ENCODE results near the gene YIPF6.
"Not testable (repeated sequence)": the region's sequence is repeated elsewhere in the genome, so short reads cannot be mapped to it uniquely, and the experiment has no call there.

The YIPF6 gene

DNA sequence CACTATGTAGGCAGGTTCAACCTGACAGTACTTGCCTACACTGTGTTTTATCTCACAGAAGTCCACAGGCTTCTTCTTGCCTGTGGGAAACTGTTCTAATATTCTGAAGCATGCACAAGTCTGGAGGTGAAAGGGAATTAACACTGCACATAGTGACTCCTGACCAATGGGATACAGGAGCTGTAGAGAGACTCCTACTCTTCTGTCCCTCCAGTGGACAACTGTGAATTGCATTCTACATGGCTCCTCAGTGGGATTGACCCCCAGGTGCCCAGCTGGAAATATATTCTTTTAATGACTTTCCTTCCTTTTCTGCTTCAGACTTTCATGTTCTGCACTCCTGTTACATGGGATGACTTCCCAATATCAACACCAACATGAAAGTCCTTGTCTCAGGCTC is 8.2 kb upstream of the YIPF6 start:
- no peak overlapping the region for H3K4me3 ChIP-seq (ENCODE audit: low read depth, low read length)
- peak; percentile 43; the same call in 1 of the 2 replicates for TF ChIP-seq CTCF (IDR thresholded peaks at IDR 0.05; ENCODE audit: low read depth, low read length)

- no peak overlapping the region for H3K4me3 ChIP-seq (ENCODE audit: low read depth, low read length)
- no peak for TF ChIP-seq CTCF (IDR thresholded peaks at IDR 0.05; ENCODE audit: low read depth, low read length)
Observed at GRCh38 chrX:68492583-68492982, 6.3 kb upstream of the YIPF6 start.

GRCh38 chrX:68493776-68494175 is 5.1 kb upstream of the YIPF6 start:
- H3K4me3 ChIP-seq (ENCODE audit: low read depth, low read length): not testable (repeated sequence)

DNA sequence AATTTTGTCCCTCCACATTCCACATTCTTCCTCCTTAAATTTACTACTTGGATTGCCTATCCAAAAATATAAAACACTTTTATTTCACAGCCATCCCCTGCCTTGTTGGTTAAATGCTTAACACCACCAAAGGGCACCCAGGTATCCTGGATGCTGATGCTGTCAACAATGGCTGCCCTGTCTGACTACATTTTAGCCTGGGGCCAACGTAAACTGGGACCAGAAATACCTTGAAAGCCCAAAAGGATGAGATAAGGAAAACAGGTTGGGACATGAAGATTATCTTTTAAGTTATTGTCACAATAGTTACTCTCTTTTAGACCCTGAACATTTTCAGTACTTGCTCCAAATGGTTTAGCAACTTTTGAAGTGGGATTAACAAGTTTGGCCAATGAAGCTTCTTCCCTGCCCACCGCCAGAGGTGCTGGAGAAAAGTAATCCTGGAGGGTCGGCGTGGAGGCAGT is 775 bp upstream of the YIPF6 start:
- peak overlapping the region; percentile 80 for H3K4me3 ChIP-seq (ENCODE audit: low read depth, low read length)
- no peak for TF ChIP-seq CTCF (IDR thresholded peaks at IDR 0.05; ENCODE audit: low read depth, low read length)

- no peak for TF ChIP-seq CTCF (IDR thresholded peaks at IDR 0.05; ENCODE audit: low read depth, low read length)
- H3K4me3 ChIP-seq (ENCODE audit: low read depth, low read length): peak overlapping the region; percentile 80
Observed at GRCh38 chrX:68499543-68500504, 973 bp downstream of the YIPF6 start.

DNA sequence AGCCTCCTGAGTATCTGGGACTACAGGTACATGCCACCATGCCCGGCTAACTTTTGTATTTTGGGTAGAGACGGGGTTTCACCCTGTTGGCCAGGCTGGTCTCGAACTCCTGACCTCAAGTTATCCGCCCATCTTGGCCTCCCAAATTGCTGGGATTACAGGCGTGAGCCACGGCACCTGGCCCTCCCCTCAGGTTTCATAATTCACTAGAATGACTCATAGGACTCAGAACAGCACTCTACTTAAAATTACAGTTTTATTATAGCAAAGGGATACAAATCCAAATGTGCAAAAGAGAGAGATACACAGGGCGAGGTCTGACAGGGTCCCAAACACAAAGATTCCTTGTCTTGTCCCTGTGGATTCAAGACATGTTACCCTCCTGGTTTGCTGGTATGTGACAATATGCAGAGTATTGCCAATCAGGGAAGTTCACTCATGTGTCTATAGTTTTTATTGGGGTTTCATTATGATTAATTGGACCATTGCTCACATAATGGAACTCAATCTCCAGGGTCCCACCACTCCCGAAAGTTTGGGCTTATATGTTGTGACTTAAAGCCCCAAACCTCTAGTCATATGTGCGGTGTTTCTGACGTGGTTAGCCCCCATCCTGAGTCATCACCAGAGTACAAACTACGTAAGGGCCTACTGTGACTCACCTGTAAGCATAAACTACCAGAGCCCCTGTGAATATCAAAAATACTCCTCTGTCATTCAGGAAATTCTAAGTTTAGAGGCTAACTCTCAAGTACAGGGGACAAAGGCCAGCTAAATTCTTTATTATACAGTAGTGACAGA is 5.2 kb downstream of the YIPF6 start:
- no peak for TF ChIP-seq CTCF (IDR thresholded peaks at IDR 0.05; ENCODE audit: low read depth, low read length)

GRCh38 chrX:68506649-68507048 is 7.8 kb downstream of the YIPF6 start:
- TF ChIP-seq CTCF (IDR thresholded peaks at IDR 0.05; ENCODE audit: low read depth, low read length): no peak

More for the DNA sequence above, 5.2 kb downstream of the YIPF6 start:
- no peak overlapping the region for H3K4me3 ChIP-seq (ENCODE audit: low read depth, low read length)

More at GRCh38 chrX:68506649-68507048, 7.8 kb downstream of the YIPF6 start:
- no peak overlapping the region for H3K4me3 ChIP-seq (ENCODE audit: low read depth, low read length)
